Stimulated activated CD8-positive, alpha-beta memory T cell treated with anti-CD3 and anti-CD28 coated beads, Interleukin-12 subunit alpha, Interleukin-12 subunit beta, amount 100 ng/mL, for 24 hours (primary cell): ENCODE measurements around the gene CDH8.
"Not testable (repeated sequence)": the region's sequence is repeated elsewhere in the genome, so short reads cannot be mapped to it uniquely, and the experiment has no call there.

Experiments used
- DNase-seq: peaks from one replicate; pipeline ENCODE4 v3.0.0-alpha.2; 2020; ENCODE audit errors: extremely low read depth

Gene CDH8

DNA sequence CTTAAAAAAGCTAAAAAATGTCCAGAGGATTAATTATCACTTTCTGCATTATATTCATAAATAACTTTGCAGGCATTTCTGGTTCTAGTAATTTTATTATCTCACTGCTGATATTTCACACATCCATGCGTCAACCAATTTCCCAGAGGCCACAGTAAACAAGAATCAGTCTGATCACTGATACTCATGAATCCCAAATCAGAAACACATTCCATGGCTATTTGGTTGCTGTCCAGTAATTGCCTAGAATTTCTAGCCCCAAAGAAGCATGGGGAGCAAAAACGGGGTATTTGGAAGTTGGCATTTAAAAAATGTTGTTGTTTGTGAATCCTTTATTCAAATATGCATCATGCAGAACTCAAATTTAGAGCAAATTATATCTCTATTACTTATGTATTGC, 244.8 kb downstream of the CDH8 start:
- no peak for DNase-seq

DNA sequence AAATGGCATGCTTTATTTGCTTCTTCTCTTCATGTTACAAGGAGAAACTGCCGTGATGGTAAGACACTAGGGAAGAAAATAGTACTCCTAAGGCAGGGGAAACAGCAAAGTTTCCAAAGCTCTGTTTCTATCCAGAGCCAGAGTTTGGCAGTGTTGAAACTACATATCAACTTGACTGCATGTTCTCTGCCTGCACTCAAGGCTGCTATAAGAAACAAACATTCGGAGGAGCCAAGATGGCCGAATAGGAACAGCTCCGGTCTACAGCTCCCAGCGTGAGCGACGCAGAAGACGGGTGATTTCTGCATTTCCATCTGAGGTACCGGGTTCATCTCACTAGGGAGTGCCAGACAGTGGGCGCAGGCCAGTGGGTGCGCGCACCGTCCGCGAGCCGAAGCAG, 254.4 kb downstream of the CDH8 start:
- DNase-seq, result not testable (repeated sequence)

DNA sequence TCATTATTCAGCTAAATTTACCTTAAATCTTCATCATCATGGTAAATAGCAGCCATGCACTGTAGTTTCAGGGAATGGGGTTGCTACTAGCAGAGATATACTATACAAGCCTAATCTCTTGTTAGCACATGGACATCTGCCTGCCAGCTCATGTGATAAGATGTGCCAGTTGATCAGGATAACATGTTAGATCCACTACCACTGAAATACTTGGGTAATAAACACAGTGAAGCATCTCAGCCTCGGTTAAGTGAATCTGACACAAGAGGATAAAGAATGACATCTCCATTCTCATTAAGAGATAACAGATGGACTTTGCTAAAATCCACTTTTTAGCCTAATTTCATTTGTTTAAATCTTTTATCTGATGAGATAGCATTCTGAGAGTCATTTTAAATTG, 256.1 kb downstream of the CDH8 start:
- DNase-seq, result no peak

DNA sequence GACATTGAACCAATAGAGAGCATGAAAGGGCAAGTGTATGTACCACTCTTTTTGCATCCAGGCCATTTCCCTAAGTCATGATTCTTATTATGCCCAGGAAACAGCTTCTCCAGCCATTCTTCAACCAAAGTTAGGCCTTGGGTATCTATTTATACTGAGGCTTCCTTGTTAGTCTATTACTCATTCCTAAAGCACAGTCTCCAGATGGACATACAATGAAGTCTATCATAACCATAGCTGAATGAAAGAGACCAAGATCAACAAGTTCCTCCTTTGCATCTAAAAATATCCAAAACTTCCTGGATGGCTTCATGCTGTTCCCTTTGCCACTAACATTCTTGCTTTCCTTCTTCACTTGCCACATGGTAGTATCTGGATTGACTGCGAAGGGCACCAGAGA, 265.9 kb downstream of the CDH8 start:
- DNase-seq, result no peak

DNA sequence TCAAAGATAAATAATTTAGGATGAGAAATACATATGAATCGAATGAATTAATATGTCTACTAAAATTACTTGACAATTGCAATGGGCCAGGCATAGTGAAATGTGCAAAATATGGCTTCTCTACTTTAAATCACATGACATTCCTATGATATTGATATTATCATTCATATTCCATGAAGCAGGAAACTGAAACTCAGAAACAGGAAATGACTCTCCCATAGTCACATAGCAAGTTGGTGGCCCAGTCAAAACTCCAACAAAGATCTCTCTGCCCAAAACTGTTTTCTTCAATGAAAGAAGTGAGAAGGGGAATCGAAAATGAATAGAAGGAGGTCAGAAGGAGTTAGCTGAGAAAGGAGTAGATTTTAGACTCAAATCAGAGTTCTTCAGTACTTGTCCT, 272.2 kb downstream of the CDH8 start:
- no peak for DNase-seq

DNA sequence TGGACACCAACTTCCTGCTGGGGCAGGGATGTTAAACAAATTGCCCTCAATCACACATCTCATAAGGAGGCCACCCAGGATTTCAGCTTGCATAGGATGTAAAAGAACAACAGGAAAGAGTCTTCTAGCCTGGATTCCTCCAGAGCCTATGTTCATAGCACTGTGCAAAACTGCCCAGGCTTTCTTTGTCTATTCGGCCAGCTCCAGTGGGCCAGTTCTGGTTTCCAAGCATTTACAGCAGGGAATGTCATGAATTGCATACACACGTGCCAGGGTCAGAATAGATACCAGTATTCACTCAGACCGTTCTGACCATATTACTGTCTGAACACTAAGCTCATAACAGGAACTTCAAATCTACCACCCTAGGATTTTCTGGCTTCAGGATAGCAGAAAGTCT, 273.2 kb downstream of the CDH8 start:
- DNase-seq, result no peak

DNA sequence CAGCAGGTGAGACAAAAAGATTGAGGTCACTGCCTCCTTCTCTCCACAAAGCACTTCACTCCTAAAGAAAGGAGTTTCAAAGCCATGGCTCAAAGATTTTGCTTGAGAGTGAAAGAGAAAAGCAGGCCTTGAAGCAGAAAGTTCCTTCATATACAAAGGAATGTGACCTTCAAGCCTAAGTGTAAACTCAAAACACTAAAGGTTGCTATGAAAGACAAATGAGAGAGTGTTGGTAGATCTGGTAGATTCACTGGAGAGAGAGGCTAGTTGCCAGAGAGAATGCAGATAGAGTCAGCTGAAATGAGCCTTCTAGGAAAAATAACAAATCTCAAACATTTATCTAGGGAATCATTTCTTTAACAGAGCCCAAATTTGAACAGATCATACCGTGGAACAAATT, 305.2 kb downstream of the CDH8 start:
- DNase-seq, result no peak

DNA sequence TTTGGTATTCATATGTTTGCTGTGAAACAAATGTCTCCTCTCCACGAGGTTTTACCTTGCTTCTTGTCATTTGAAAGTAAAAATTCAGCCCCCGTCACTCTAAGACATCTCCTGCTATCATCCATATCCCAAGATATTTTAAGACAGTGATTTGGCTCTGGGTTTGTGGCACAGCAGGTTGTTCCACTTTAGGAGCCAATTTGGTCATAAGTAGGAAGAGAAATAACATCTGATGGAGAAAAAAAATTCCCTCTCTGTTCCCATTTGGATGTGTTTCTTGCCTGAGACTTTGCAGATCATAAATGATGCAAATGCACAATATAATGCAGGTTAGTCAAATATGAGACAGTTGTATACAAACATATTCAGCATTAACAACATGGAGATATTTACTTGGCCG, 309.5 kb downstream of the CDH8 start:
- DNase-seq, result no peak

DNA sequence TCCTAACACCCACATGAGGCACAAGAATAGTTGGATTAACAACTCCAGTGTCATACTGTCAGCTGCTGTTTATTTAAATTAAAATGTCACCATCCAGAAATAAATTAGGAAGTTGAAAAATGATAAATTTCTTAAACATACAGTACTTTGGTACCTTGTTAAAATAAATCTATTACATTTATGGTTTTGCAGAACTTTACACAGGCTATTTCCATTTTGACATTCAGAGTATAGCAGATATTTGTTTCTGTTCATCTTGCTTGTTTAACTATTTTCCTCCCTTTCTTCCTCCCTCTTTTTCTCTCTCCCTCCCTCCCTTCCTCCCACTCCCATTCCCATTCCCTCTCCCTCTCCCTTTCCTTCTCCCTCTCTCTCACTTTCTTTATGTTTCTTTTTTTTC, 310.1 kb downstream of the CDH8 start:
- no peak for DNase-seq

DNA sequence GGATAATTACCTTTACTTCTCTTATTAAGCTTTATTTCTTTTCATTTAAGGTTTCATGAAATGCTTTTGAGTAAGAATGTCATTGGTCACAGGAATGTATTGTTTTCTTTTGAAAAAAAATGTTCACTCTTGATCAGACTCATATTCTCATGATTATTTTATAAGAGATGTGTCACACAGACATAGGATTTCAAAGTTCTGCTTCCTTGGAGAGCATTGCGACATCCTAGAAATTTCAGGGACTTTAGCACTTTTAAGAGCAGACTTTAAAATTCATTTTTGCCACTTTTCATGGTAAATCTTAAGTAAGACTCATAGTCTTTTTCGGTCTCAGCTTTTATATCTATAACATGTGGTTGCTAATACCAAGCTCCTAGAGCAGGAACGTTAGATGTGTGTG, 314.7 kb downstream of the CDH8 start:
- no peak for DNase-seq

DNA sequence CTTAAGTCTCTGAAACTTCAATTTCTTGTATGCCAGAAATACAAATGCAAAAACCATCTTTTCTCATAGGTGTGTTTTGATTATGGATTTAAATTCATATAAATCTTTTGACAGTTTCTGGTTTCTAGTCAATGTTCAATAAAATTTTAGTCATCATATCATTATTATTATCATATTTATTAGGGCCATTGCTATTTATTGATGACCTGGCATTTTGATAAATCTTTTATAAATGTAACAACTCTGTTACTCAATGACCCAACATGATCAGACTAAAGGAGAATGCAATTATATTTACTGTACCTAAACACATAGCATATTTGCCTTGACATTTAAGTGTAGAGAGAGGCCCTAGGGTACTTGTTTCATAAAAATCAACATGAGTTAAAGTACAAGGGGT, 320.8 kb downstream of the CDH8 start:
- no peak for DNase-seq

DNA sequence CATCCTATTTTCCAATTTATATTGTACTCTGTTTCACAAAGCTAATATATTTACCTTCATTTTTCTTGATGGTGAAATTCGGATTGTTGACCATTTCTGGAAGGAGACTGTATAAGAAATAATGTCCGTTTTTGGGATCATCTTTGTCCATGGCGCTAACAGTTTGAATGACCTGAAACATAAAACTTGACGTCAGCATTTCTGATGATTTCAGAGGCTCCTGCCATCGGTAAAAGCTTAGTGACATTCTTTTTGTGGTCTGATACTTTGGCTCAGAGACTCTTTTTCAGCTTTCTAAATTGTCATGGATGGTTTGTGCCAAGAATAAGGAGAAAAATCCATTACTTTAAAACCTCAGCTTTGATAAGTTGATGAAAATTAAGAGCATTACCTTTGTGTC, 322.5 kb downstream of the CDH8 start:
- DNase-seq, result no peak

DNA sequence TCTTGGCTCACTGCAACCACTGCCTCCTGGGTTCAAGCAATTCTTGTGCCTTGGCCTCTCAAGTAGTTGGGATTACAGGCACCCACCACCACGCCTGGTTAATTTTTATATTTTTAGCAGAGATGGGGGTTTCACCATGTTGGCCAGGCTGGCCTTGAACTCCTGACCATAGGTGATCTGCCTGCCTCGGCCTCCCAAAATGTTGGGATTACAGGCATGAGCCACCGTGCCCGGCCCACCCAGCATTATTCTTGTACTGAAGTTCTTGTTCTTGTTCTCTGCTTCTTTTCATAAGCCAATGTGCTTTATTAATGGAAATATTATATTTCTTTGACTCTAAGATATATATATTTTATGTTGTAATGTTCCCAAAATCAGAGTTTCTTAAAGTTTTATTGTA, 336.6 kb downstream of the CDH8 start:
- DNase-seq, result not testable (repeated sequence)

DNA sequence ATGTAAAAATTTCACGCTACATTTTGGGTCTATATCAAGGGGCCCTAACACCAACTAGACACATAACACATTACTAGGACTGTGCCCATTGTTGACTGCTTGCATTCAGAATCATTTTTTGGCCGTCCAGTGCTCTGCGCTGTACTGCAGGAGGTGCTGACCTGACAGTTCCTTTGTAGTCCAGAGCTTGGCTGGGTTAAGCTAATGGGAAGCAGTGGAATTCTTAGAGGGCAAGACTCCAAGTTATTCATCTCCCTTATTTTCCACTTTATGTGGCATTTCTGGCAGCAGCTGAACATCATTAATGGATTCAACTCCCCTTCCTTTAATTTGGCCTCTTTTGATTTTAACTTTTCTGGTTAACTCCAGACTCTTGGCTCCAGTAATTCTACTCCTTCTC, 351.7 kb downstream of the CDH8 start:
- DNase-seq, result no peak

DNA sequence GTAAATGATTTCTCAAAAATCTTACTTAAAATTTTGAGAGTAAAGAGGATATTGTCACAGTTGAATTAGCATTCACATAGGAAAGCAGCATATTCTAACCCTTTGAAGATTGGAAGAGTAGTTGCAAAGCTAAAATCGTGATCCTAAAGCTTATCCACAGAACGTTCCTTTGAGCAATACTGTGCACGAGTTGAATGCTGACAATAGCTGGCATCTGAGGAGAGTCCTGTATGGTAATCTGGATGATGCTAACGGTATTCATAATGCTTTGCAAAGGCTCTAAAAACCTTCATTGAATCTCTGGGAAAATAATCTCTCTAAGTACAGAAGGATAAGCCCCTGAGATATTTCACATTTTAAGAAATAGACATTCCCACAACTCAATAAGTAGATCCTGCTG, 354.6 kb downstream of the CDH8 start:
- DNase-seq, result no peak

DNA sequence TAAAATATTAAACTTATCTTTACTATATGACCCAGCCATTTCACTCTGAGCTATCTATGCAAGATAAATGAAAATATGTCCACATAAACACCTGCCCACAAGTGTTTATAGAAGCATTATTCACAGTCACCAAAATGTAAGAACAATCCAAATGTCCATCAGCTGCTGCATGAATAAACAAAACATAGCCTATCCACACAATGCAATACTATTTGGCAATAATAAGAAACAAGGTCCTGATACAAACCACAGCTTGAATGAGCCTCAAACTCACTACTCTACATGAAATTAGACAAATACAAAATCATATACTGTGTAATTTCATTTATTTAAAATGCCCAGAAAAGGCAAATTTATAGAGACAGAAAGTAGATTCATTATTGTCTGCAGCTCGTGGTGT, 355.1 kb downstream of the CDH8 start:
- DNase-seq, result no peak

DNA sequence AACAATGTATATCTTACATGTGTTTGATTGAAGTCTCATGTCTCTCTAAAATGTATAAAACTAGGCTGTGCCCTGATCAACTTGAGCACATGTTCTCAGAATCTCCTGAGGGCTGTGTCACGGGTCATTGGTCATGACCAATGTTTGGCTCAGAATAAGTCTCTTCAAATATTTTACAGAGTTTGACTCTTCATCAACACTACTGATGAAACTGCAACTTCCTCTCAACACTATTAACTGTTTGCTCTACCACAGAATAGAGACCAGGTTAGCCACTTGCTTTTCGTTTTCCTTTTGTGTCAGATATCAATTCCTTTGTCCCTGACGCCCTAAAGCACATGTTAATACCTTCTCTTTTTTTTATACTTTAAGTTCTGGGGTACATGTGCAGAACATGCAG, 358.1 kb downstream of the CDH8 start:
- no peak for DNase-seq

DNA sequence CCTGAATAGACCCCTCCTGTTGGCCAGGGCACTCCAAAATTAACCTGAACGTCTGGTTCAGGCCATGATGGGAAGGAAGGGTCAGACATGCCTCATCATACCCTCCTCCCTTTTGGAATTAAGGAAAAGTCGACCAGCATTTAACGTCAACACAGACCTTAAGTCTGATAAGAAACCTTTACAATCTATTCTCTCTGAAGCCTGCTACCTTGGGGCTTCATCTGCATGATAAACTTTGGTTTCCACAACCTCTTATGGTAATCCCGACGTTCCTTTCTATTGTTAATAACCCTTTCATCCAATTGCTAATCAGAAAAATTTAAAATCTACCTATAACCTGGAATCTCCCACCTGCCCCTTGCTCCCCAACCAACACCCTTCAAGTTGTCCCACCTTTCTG, 358.5 kb downstream of the CDH8 start:
- no peak for DNase-seq

DNA sequence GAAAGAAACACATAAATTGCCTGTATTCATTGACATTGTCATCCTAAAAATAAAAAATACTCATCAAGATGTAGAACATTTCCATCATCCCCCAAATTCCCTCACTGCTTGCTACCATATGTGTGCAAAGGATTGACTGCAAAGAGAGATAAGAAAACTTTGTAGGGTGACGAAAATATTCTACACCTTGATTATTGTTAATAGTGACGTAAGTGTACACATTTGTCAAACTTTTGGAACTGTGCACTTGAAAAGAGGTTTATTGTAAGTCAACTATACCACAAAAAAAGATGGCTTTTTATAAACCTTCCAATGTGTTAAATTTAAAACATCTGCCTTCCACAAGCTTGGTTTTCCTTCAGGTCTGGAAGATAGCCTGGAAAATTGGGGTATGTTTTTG, 359.5 kb downstream of the CDH8 start:
- no peak for DNase-seq

DNA sequence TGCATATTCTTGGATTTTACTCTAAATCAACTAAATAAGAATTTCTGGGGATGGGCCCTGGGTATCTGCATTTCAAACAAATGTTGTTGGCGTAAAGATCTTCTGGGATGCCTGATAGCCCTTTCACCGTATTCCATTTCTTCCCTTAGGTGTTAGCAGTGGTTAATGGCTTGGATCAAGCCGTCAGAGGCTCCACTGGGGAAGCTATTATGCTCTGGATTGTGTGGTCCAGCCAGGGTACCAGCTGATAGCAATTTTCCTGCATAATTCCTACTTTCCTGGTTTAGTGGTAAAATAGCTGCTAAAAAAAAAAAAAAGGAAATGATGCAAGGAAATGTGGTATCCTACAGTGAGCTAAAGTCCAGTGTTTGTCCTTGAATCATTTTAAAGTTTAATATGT, 365.1 kb downstream of the CDH8 start:
- DNase-seq, result no peak

DNA sequence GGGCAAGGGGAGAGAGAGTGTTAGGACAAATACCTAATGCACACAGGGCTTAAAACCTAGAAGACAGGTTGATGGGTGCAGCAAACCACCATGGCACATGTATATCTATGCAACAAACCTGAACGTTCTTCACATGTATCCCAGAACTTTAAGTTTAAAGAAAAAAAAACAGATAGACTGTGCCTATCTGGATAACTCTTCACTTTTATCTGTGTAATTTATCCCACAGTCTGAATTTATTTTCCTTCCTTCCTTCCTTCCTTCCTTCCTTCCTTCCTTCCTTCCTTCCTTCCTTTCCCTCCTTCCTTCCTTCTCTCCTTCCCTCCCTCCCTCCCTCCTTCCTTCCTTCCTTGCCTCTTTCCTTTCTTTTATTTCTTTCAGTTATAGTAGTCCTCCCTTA, 370.7 kb downstream of the CDH8 start:
- no peak for DNase-seq

DNA sequence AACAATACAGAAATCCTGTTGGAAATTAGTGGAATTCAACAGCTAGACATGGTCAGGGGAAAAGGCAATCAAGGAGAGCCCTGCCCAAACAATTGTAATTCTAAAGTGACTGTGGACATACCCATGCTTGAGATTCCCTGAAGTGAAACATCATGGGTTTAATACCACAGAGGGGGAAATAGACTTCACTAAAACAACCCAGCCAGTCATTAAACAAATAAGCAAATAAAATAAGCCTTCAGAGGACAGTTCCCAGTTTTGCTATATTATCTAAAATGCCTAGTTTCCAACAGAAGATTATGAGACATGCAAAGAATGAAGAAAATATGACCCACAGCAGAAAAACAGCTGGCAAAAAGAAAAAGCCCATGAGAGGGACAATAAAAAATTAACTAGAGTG, 376.3 kb downstream of the CDH8 start:
- DNase-seq, result no peak

DNA sequence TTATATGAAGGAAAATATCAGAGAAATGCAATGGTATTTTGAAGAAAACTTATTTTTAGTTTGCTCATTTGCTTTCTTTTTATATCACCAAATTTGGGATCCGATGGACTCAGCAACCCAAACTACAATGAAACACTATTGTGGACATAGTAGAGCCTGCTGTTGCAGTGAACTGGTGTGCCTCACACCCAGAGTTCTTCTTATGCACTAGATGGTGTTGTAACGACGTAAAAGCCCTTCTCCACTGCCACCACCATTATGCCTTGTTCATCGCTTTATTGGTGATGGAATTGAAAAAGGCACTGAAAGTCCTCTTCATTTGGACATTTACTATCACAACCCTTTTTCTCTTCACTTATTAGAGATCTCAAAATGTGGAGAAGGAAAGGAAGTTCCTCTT, 381.3 kb downstream of the CDH8 start:
- DNase-seq, result no peak

DNA sequence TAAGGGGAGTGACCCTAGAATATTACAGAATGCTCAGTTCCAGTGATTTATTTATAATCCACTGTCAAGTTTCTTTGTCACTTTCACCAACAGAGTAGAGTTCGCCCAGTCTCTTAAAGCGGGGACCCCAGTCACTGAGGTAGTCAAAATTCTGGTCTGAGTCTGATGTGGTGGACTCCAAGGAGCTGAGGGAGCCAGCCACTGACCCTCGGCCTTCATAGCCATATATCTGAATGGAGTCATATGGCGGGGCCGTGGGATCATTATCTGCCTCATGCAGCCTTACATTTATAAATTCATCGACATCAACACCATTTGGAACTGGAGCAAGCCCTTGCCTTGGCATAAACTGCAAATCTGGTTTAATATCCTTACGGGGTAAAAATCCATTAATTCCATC, 382.7 kb downstream of the CDH8 start:
- DNase-seq, result no peak

DNA sequence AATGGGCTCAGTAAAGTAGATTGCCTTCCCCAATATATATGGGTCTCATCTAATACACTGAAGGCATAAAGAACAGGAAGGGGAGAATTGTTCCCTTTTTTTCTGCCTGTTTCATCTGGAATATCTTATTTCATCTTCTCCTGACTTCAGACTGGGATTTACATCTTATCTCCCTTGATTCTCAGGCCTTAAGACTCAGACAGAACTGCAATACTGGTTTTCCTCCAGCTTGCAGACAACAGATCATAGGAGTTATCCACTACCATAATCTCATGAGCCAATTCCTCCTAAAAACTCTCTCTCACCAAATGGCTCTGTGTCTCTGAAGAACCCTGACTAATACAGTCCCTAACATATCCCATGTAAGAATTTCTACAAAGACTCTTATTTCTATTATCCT, 390.7 kb downstream of the CDH8 start:
- no peak for DNase-seq
